SK-N-SH (cell line): ENCODE measurements around the gene PADI4. TPM values are rescaled to one million over a fixed set of nuclear protein-coding genes. Genes with fewer than 3 reads are reported as not detected.

ENCODE experiments used
- CTCF ChIA-PET: fragments of 300-600, 350-600 bp; formaldehyde crosslinking; extraction: SDS; loops from one replicate; lab custom pipeline; 2021; lab: Yijun Ruan, JAX
- POLR2A ChIA-PET: fragments of 350-600 bp; sonication (Branson Sonifier 250); formaldehyde crosslinking; extraction: SDS; loops from one replicate; lab custom pipeline; 2020; ENCODE audit warnings: antibody characterized with exemption, inconsistent platforms; lab: Yijun Ruan, JAX
- DNase-seq: peaks from one replicate; pipeline ENCODE4 v3.0.0; 2012
- H2AFZ ChIP-seq: fragments of 200-600 bp; sonication (generic); 2 replicates; pipeline ENCODE4 v1.8.1; 2016; ENCODE audit warnings: antibody characterized with exemption, mild to moderate bottlenecking, low read depth
- H3F3A ChIP-seq: fragments of 200-600 bp; sonication (generic); replicated peaks from 2 replicates; pipeline ENCODE3; 2016; ENCODE audit warnings: antibody characterized with exemption, mild to moderate bottlenecking; ENCODE audit not compliant: insufficient read depth
- H3K27ac ChIP-seq, 2 experiments: fragments of 200-500 bp in 1 of 2; fragments of 200-600 bp in 1 of 2; sonication (Bioruptor generic) in 1 of 2; sonication (generic), shearing (Covaris generic) in 1 of 2; 2 replicates each; pipeline versions ENCODE4 v1.5.1 to v1.6.1; 2014 to 2016; ENCODE audit warnings: low read depth in 2 of 2, inconsistent platforms in 1 of 2, low read length in 1 of 2, mild to moderate bottlenecking in 1 of 2, mixed read lengths in 1 of 2
- H3K27me3 ChIP-seq: fragments of 200-600 bp; sonication (generic), shearing (Covaris generic); 2 replicates; pipeline ENCODE4 v1.6.1; 2016; ENCODE audit warnings: mixed run types; ENCODE audit not compliant: insufficient read depth
- H3K36me3 ChIP-seq, 2 experiments: fragments of 200-500 bp in 1 of 2; fragments of 200-600 bp in 1 of 2; sonication (Bioruptor generic) in 1 of 2; sonication (generic) in 1 of 2; replicated peaks in 1 of 2; 2 replicates each; pipeline versions ENCODE3 to v1.5.1; 2014 to 2016; ENCODE audit warnings: low read length in 1 of 2, mild to moderate bottlenecking in 1 of 2; ENCODE audit not compliant: insufficient read depth in 2 of 2, control insufficient read depth in 1 of 2
- H3K4me1 ChIP-seq, 2 experiments: fragments of 200-500 bp in 1 of 2; fragments of 200-600 bp in 1 of 2; sonication (Bioruptor generic) in 1 of 2; sonication (generic), shearing (Covaris generic) in 1 of 2; 2 replicates each; pipeline versions ENCODE4 v1.5.1 to v1.6.1; 2014 to 2016; ENCODE audit warnings: low read depth in 1 of 2, low read length in 1 of 2, mixed run types in 1 of 2; ENCODE audit not compliant: insufficient read depth in 2 of 2, control insufficient read depth in 1 of 2
- H3K4me2 ChIP-seq: fragments of 200-600 bp; sonication (generic), shearing (Covaris generic); 2 replicates; pipeline ENCODE4 v1.6.1; 2017; ENCODE audit warnings: mixed run types
- H3K4me3 ChIP-seq, 2 experiments: fragments of 200-500 bp in 1 of 2; fragments of 200-600 bp in 1 of 2; sonication (Bioruptor generic) in 1 of 2; sonication (generic), shearing (Covaris generic) in 1 of 2; 2 replicates each; pipeline versions ENCODE4 v1.5.1 to v1.8.1; 2014 to 2016; ENCODE audit warnings: low read depth in 2 of 2, inconsistent platforms in 1 of 2, low read length in 1 of 2, mild to moderate bottlenecking in 1 of 2, mixed read lengths in 1 of 2, moderate library complexity in 1 of 2
- H3K79me2 ChIP-seq: fragments of 200-600 bp; sonication (generic); 2 replicates; pipeline ENCODE4 v1.8.1; 2017; ENCODE audit warnings: mild to moderate bottlenecking; ENCODE audit not compliant: insufficient read depth
- H3K9ac ChIP-seq: fragments of 200-600 bp; sonication (generic); 2 replicates; pipeline ENCODE4 v1.6.1; 2017; ENCODE audit warnings: mixed run types
- H3K9me2 ChIP-seq: fragments of 200-600 bp; sonication (generic); 2 replicates; pipeline ENCODE4 v1.6.1; 2017; ENCODE audit warnings: mixed run types
- H3K9me3 ChIP-seq: fragments of 200-600 bp; sonication (generic); 2 replicates; pipeline ENCODE4 v1.6.1; 2017; ENCODE audit warnings: mixed run types, mild to moderate bottlenecking, moderate library complexity
- H4K20me1 ChIP-seq: fragments of 200-600 bp; sonication (generic); 2 replicates; pipeline ENCODE4 v1.6.1; 2017; ENCODE audit warnings: mild to moderate bottlenecking, mixed run types; ENCODE audit not compliant: insufficient read depth
- FOSL2 ChIP-seq: IDR thresholded peaks from 2 replicates; pipeline ENCODE4 v1.4.0; 2012; ENCODE audit warnings: low read depth, mild to moderate bottlenecking, moderate library complexity, borderline replicate concordance
- FOXM1 ChIP-seq: IDR thresholded peaks from 2 replicates; pipeline ENCODE4 v1.4.0; 2012; ENCODE audit warnings: low read depth, mild to moderate bottlenecking
- GABPA ChIP-seq: IDR thresholded peaks from 2 replicates; pipeline ENCODE4 v1.4.0; 2012; ENCODE audit warnings: low read depth, mild to moderate bottlenecking
- IRF3 ChIP-seq: fragments of 150-350 bp; IDR thresholded peaks from 2 replicates; pipeline ENCODE4 v1.6.1; 2016; ENCODE audit warnings: mild to moderate bottlenecking, low read depth, low read length
- MAX ChIP-seq: IDR thresholded peaks from 2 replicates; pipeline ENCODE4 v1.4.0; 2012; ENCODE audit warnings: low read depth
- NFIC ChIP-seq: IDR thresholded peaks from 2 replicates; pipeline ENCODE4 v1.4.0; 2012; ENCODE audit warnings: borderline replicate concordance
- NRF1 ChIP-seq: IDR thresholded peaks from 2 replicates; pipeline ENCODE4 v1.6.1; 2012; ENCODE audit warnings: low read depth, mild to moderate bottlenecking, low read length
- RCOR1 ChIP-seq: fragments of 150-350 bp; IDR thresholded peaks from 2 replicates; pipeline ENCODE4 v1.6.1; 2017; ENCODE audit warnings: antibody characterized with exemption, low read length
- REST ChIP-seq: IDR thresholded peaks from 2 replicates; pipeline ENCODE4 v1.6.1; 2012; ENCODE audit warnings: mild to moderate bottlenecking, low read depth, low read length, moderate library complexity
- RFX5 ChIP-seq: IDR thresholded peaks from 2 replicates; pipeline ENCODE4 v1.6.1; 2012; ENCODE audit warnings: mild to moderate bottlenecking, improper control_type of control experiment, low read length
- RXRA ChIP-seq: IDR thresholded peaks from 2 replicates; pipeline ENCODE4 v1.4.0; 2012; ENCODE audit warnings: low read depth, mild to moderate bottlenecking, borderline replicate concordance
- SIN3A ChIP-seq: IDR thresholded peaks from 2 replicates; pipeline ENCODE4 v1.6.1; 2012; ENCODE audit warnings: low read depth, mild to moderate bottlenecking, low read length, moderate library complexity, borderline replicate concordance
- SMC3 ChIP-seq: IDR thresholded peaks from 2 replicates; pipeline ENCODE4 v1.6.1; 2012; ENCODE audit warnings: low read depth, low read length, improper control_type of control experiment
- TCF12 ChIP-seq: IDR thresholded peaks from 2 replicates; pipeline ENCODE4 v1.4.0; 2012
- YY1 ChIP-seq: IDR thresholded peaks from 2 replicates; pipeline ENCODE4 v1.4.0; 2012; ENCODE audit warnings: low read depth, mild to moderate bottlenecking
- WGBS: methylation state at CpG from one replicate; pipeline ENCODE4 v1.1.6; 2017; ENCODE audit warnings: low lambda C conversion rate; 5-methylcytosine and 5-hydroxymethylcytosine counted together
- polyA plus RNA-seq, 3 experiments: library from polyadenylated mRNA; depleted of rRNA; stranded (reverse); fragments of >200 nt; gene quantifications; 2 replicates each; pipeline ENCODE4 v1.2.3, GENCODE V29; 2012

PADI4 gene
- polyA plus RNA-seq, 1 of the 3 experiments (the other 2 are of a cell fraction): not detected

- ChIA-PET POLR2A (no interaction called here), CTCF (interaction anchor here (1.0 to 2.4 kb wide), 3 partner anchors 10 to 113 kb away, joined by 3 to 6 read pairs (median 3); partner anchors contain the start of genes PADI3 and PADI6)
- Histone ChIP-seq H3K9me2 (no peaks in the 10 kb centered on the region), H3K36me3 (no peaks in the 10 kb centered on the region), H3K4me1 (no peaks in the 10 kb centered on the region), H3K27ac (no peak overlapping the region), H3F3A (no peaks in the 10 kb centered on the region), H3K4me2 (no peak overlapping the region), H4K20me1 (no peaks in the 10 kb centered on the region), H3K27me3 (peaks cover 10% of the 10 kb centered on the region; the same call in 1 of the 2 replicates), H3K9ac (no peak overlapping the region), H3K4me3 (no peak overlapping the region), H3K79me2 (no peaks in the 10 kb centered on the region), H2AFZ (no peak overlapping the region), H3K9me3 (no peaks in the 10 kb centered on the region)
- TF ChIP-seq MAX (no peak), RCOR1 (no peak), NRF1 (no peak), GABPA (no peak), IRF3 (no peak), SMC3 (no peak), SIN3A (no peak), FOSL2 (no peak), TCF12 (no peak), NFIC (no peak), REST (no peak), RFX5 (no peak), RXRA (no peak), YY1 (no peak), FOXM1 (no peak)
- WGBS: 87% methylated on average over 4 of the region's 4 CpGs
- no peak for DNase-seq
These were observed 53.7 kb downstream of the PADI4 start for GRCh38 chr1:17361687-17362086.
